Activated CD4-positive, alpha-beta T cell treated with anti-CD3 and anti-CD28 coated beads for 36 hours (primary cell): Measurements from ENCODE around the gene MSI2. TPM values are rescaled to one million over a fixed set of nuclear protein-coding genes. Genes with fewer than 3 reads are reported as not detected.

ENCODE experiments used
- ATAC-seq: fragments of 200-7000 bp; cut with Tn5 transposase; one replicate; pipeline ENCODE4 v1.10.0; 2021; ENCODE audit warnings: mild to moderate bottlenecking, moderate library complexity
- CTCF ChIA-PET: fragments of 350-600 bp; sonication (Branson Sonifier 250); formaldehyde crosslinking; loops from one replicate; lab custom pipeline; 2021; ENCODE audit warnings: antibody characterized with exemption; lab: Charles Lee
- POLR2A ChIA-PET: fragments of 350-600 bp; sonication (Branson Sonifier 250); formaldehyde crosslinking; loops from one replicate; lab custom pipeline; 2021; ENCODE audit warnings: antibody characterized with exemption, inconsistent platforms; lab: Charles Lee
- DNase-seq: peaks from one replicate; pipeline ENCODE4 v3.0.0-alpha.2; 2020
- H3K27ac Mint-ChIP-seq: one replicate; pipeline ENCODE4 v1.8.0; 2021; ENCODE audit warnings: mixed read lengths
- H3K27me3 Mint-ChIP-seq: one replicate; pipeline ENCODE4 v1.8.0; 2021; ENCODE audit warnings: mixed read lengths
- H3K36me3 Mint-ChIP-seq: one replicate; pipeline ENCODE4 v1.8.0; 2021; ENCODE audit warnings: low read depth, mixed read lengths
- H3K4me1 Mint-ChIP-seq: one replicate; pipeline ENCODE4 v1.8.0; 2021; ENCODE audit warnings: mixed read lengths
- H3K4me3 Mint-ChIP-seq: one replicate; pipeline ENCODE4 v1.8.0; 2021; ENCODE audit warnings: mild to moderate bottlenecking, moderate library complexity, mixed read lengths
- H3K9me3 Mint-ChIP-seq: one replicate; pipeline ENCODE4 v1.8.0; 2021; ENCODE audit warnings: low read depth, mixed read lengths
- intact Hi-C, 2 experiments: fragments of 100-400 bp; cut with DNase I in 1 of 2; cut with micrococcal nuclease in 1 of 2; formaldehyde crosslinking; loops; one replicate each; pipeline versions ENCODE4 v1.14.2 to v1.15.1; 2022 to 2024; cut with DNase I, micrococcal nuclease
- total RNA-seq, 2 experiments: library from RNA; stranded (reverse); gene quantifications; one replicate each; pipeline ENCODE4 v1.2.3, GENCODE V29; 2021

MSI2 gene
- total RNA-seq, 2 experiments from 2014 or later, result 55.3 to 57.2 TPM

DNA sequence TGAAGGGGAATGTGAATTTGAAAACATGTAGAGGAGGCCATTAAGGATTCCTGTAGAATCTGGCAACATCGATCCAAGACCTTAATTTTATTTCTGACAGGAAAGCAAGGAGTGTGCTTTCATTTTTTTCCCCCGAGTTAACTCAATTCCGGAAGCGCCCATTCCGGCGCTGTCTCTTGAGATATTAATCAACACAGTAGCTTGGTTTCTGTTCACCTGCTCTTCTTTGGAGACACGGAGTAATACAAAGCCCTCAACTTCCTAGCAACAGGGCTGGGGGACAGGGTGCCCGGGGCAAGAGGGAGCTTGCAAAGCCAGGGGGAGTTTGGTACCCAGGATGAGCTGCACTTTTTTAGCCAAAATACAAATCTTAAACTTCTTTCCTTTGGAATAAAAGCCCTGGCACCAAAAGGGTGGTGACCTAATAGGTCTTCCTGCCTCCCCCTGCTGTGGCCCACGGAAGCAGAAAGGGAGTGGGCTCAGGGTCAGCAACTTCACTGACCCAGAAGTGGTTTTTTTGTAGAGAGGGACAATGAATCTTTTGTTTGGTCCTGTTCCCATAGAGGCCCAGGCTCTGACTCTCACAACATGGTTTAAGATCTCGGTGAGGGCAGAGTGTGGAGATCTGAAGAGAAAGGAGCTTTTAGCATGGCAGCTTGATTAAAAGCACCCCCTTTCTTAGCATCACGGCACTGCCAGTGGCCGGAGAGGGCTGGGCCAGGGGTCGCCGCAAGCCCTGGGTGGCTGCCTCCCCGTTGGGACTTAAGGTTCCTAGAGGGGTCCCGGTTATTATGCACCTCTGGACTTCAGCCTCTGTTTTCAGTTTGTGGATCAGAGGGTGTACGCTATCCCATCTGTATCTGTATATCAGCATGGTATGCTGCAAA lies 281.4 kb downstream of the MSI2 start:
- Mint-ChIP-seq H3K36me3 (no peaks in the 10 kb centered on the region), H3K27me3 (no peaks in the 10 kb centered on the region), H3K9me3 (no peaks in the 10 kb centered on the region), H3K4me1 (peaks cover 22% of the 10 kb centered on the region), H3K4me3 (peak overlapping the region; percentile 26), H3K27ac (no peak overlapping the region)
- DNase-seq, result peak; percentile 19
- ChIA-PET CTCF (interaction anchor here (0.8 to 1.0 kb wide), 2 partner anchors 21 to 136 kb away, joined by 3 read pairs; no protein-coding TSS in a partner anchor), POLR2A (no interaction called here)
- ATAC-seq, result peak; percentile 61
- intact Hi-C loops, result no loop called here

- no peak for ATAC-seq
- ChIA-PET CTCF (interaction anchor here (1.3 kb wide), 1 partner anchor 134 kb away, joined by 3 read pairs; no protein-coding TSS in a partner anchor), POLR2A (no interaction called here)
- intact Hi-C loops, result no loop called here
- H3K27me3 Mint-ChIP-seq, result no peaks in the 10 kb centered on the region
- H3K27ac Mint-ChIP-seq, result no peak overlapping the region
- no peak for DNase-seq
- no peak overlapping the region for H3K4me3 Mint-ChIP-seq
- H3K36me3 Mint-ChIP-seq, result no peaks in the 10 kb centered on the region
- H3K4me1 Mint-ChIP-seq, result peaks cover 21% of the 10 kb centered on the region
- H3K9me3 Mint-ChIP-seq, result no peaks in the 10 kb centered on the region
Observed at GRCh38 chr17:57538736-57539456, 282.6 kb downstream of the MSI2 start.

- Mint-ChIP-seq H3K27me3 (no peaks in the 10 kb centered on the region), H3K36me3 (no peaks in the 10 kb centered on the region), H3K27ac (no peak overlapping the region), H3K9me3 (no peaks in the 10 kb centered on the region), H3K4me1 (peaks cover 22% of the 10 kb centered on the region), H3K4me3 (no peak overlapping the region)
- ChIA-PET POLR2A (interaction anchor here (0.6 kb wide), 1 partner anchor 11 kb away, joined by 3 read pairs; no protein-coding TSS in a partner anchor), CTCF (interaction anchor here (1.3 kb wide), 1 partner anchor 133 kb away, joined by 3 read pairs; no protein-coding TSS in a partner anchor)
- intact Hi-C loops, result no loop called here
- DNase-seq (no peak), ATAC-seq (no peak)
Observed at GRCh38 chr17:57539529-57540301, 283.4 kb downstream of the MSI2 start.

GRCh38 chr17:57540596-57540995 lies 284.3 kb downstream of the MSI2 start:
- no peak for DNase-seq
- CTCF ChIA-PET, result interaction anchor here (0.6 to 1.2 kb wide), 3 partner anchors 27 to 134 kb away, joined by 3 to 6 read pairs (median 4); no protein-coding TSS in a partner anchor
- H3K27ac Mint-ChIP-seq, result no peak overlapping the region

DNA sequence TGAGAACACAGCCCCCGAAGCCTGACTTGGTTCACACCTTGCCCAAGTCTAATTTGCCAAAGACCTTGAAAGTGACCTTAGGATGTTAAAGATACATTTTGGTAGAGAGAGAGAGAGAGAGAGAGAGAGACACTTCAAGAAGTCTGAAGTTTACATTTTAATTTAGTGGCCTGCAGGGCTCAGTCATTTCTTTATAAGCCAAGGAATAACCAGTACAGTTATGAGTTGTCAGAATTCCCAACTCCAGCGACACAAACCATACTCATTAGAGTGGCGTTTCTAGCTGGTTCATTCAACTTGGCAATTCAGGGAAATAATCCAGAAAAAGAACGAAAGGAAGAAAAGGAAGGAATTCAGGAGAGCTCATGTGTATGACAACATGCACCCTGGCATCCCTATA lies 284.7 kb downstream of the MSI2 start:
- ChIA-PET POLR2A (no interaction called here), CTCF (interaction anchor here (0.7 to 2.7 kb wide), 4 partner anchors 9 to 298 kb away, joined by 3 to 9 read pairs (median 5); no protein-coding TSS in a partner anchor)
- Mint-ChIP-seq H3K4me3 (no peak overlapping the region), H3K4me1 (peaks cover 23% of the 10 kb centered on the region), H3K27ac (no peak overlapping the region), H3K36me3 (no peaks in the 10 kb centered on the region), H3K9me3 (no peaks in the 10 kb centered on the region), H3K27me3 (no peaks in the 10 kb centered on the region)
- no peak for DNase-seq
- ATAC-seq, result peak; percentile 9
- intact Hi-C loops, result no loop called here

More at GRCh38 chr17:57540596-57540995, 284.3 kb downstream of the MSI2 start:
- Mint-ChIP-seq H3K9me3 (no peaks in the 10 kb centered on the region), H3K27me3 (no peaks in the 10 kb centered on the region), H3K4me3 (no peak overlapping the region), H3K4me1 (peaks cover 23% of the 10 kb centered on the region), H3K36me3 (no peaks in the 10 kb centered on the region)
- POLR2A ChIA-PET, result no interaction called here
- ATAC-seq, result no peak
- intact Hi-C loops, result no loop called here

- ATAC-seq (no peak), DNase-seq (no peak)
- no peaks in the 10 kb centered on the region for H3K36me3 Mint-ChIP-seq
- peaks cover 20% of the 10 kb centered on the region for H3K4me1 Mint-ChIP-seq
- H3K4me3 Mint-ChIP-seq, result no peak overlapping the region
- intact Hi-C loops, result no loop called here
- ChIA-PET POLR2A (no interaction called here), CTCF (interaction anchor here (0.7 to 2.7 kb wide), 4 partner anchors 8 to 298 kb away, joined by 3 to 9 read pairs (median 5); no protein-coding TSS in a partner anchor)
- no peak overlapping the region for H3K27ac Mint-ChIP-seq
- no peaks in the 10 kb centered on the region for H3K9me3 Mint-ChIP-seq
- H3K27me3 Mint-ChIP-seq, result no peaks in the 10 kb centered on the region
Observed at GRCh38 chr17:57541472-57542394, 285.4 kb downstream of the MSI2 start.

DNA sequence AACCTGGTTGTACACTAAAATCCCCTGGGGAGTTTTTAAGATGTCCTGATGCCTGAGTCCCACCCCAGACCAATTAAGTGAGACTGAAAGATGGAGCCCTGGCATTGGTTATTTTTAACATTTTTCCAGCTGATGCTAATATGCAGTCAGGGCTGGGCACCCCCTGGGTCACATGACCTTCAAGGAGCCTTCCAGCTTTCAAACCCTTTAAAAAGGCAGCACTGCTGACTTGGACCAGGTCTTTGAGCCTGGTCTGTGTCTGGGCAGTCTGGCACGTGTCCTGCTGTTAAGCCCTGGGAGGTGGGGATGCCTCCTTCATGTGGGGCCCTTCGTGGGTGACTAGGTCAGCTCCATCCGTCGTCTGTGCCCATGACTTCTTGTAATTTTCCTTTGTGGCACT lies 286.2 kb downstream of the MSI2 start:
- no peaks in the 10 kb centered on the region for H3K27me3 Mint-ChIP-seq
- POLR2A ChIA-PET, result no interaction called here
- H3K4me3 Mint-ChIP-seq, result no peak overlapping the region
- H3K36me3 Mint-ChIP-seq, result no peaks in the 10 kb centered on the region
- ATAC-seq (no peak), DNase-seq (no peak)
- H3K9me3 Mint-ChIP-seq, result no peaks in the 10 kb centered on the region
- no peak overlapping the region for H3K27ac Mint-ChIP-seq
- H3K4me1 Mint-ChIP-seq, result peaks cover 19% of the 10 kb centered on the region
- intact Hi-C loops, result no loop called here
- CTCF ChIA-PET, result interaction anchor here (0.7 to 2.7 kb wide), 2 partner anchors 158 to 299 kb away, joined by 3 to 9 read pairs; no protein-coding TSS in a partner anchor

GRCh38 chr17:57543230-57543629 lies 286.9 kb downstream of the MSI2 start:
- CTCF ChIA-PET, result interaction anchor here (0.7 to 2.7 kb wide), 4 partner anchors 103 to 300 kb away, joined by 3 to 9 read pairs (median 3); no protein-coding TSS in a partner anchor
- intact Hi-C loops, result no loop called here
- POLR2A ChIA-PET, result no interaction called here
- H3K27ac Mint-ChIP-seq, result no peak overlapping the region
- H3K4me1 Mint-ChIP-seq, result peaks cover 14% of the 10 kb centered on the region
- no peak overlapping the region for H3K4me3 Mint-ChIP-seq
- H3K27me3 Mint-ChIP-seq, result no peaks in the 10 kb centered on the region
- no peak for DNase-seq
- H3K36me3 Mint-ChIP-seq, result no peaks in the 10 kb centered on the region
- no peak for ATAC-seq
- no peaks in the 10 kb centered on the region for H3K9me3 Mint-ChIP-seq

DNA sequence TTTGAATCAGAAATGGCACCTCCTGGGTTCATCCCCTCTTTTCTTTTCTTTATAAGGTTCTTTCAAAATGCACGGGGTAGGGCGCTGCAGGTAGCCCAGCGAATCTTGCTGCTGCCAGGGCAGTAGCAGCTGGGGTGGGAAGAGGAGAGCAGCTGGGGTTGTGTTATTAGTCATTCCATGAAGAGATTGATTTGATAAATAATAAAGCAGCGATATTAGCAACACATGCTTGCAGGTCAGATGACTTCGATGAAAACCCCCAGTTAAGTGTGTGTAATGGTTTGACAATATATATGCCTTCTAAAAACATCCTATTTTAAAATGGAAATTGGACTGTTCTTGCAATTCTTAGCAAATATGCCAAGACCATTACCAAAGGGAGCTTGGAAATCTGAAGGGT lies 288.1 kb downstream of the MSI2 start:
- H3K4me1 Mint-ChIP-seq, result peaks cover 14% of the 10 kb centered on the region
- no peaks in the 10 kb centered on the region for H3K27me3 Mint-ChIP-seq
- no peaks in the 10 kb centered on the region for H3K9me3 Mint-ChIP-seq
- ATAC-seq, result no peak
- H3K27ac Mint-ChIP-seq, result no peak overlapping the region
- intact Hi-C loops, result no loop called here
- H3K4me3 Mint-ChIP-seq, result no peak overlapping the region
- CTCF ChIA-PET, result no interaction called here
- no peak for DNase-seq
- POLR2A ChIA-PET, result no interaction called here
- H3K36me3 Mint-ChIP-seq, result no peaks in the 10 kb centered on the region

DNA sequence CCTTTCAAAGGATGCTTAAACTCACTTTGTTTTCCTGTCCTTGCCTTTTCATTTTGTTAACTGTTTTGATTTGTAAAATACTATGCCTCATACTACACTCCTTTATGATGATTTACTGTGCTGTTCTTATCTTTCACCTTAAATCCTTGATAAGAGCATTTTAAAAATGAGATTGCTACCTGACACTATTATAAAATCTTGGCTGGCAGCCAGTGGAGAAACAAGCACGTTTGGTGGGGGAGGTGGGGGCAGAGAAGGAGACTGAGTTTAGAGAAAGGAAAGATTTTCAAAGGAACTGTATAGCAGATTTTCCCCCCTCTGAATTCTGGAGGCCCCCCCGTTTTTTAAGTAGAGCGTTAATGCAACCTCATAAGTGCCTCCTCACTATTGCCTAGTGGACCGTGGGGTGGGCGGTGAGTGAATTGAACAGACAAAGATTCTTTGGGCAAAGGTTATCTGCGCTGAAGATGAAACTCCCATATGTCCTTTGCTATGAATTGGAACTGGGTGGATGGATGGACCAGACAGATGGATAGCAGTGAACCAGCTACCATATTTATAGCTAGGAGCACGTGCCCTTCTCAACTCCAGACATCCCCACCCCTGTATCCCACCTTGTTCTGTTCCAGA lies 288.6 kb downstream of the MSI2 start:
- intact Hi-C loops, result no loop called here
- ChIA-PET CTCF (interaction anchor here (0.8 to 1.0 kb wide), 2 partner anchors 302 to 419 kb away, joined by 3 to 4 read pairs; no protein-coding TSS in a partner anchor), POLR2A (no interaction called here)

More for the DNA sequence above, 288.6 kb downstream of the MSI2 start:
- H3K27ac Mint-ChIP-seq, result no peak overlapping the region
- no peaks in the 10 kb centered on the region for H3K9me3 Mint-ChIP-seq
- H3K27me3 Mint-ChIP-seq, result no peaks in the 10 kb centered on the region
- H3K4me1 Mint-ChIP-seq, result peaks cover 16% of the 10 kb centered on the region
- no peaks in the 10 kb centered on the region for H3K36me3 Mint-ChIP-seq
- DNase-seq, result no peak
- ATAC-seq, result no peak
- H3K4me3 Mint-ChIP-seq, result no peak overlapping the region
